Bronchial epithelial cell (primary cell): ENCODE data around the gene KIF4A. TPM values are rescaled to one million over a fixed set of nuclear protein-coding genes. Genes with fewer than 3 reads are reported as not detected.
"Not testable (repeated sequence)": the region's sequence is repeated elsewhere in the genome, so short reads cannot be mapped to it uniquely, and the experiment has no call there.

Source experiments
- DNase-seq: peaks from one replicate; pipeline ENCODE4 v3.0.0-alpha.2; 2010; ENCODE audit warnings: low read depth
- FAIRE-seq: peaks from 2 replicates; lab custom pipeline; 2011; peaks lifted over from hg19 to GRCh38; lab: Jason Lieb, UNC
- H3K27me3 ChIP-seq: 2 replicates; pipeline ENCODE4 v1.5.1; 2011; ENCODE audit warnings: low read length; ENCODE audit not compliant: control insufficient read depth, insufficient read depth
- H3K36me3 ChIP-seq: 2 replicates; pipeline ENCODE4 v1.5.1; 2011; ENCODE audit warnings: low read length; ENCODE audit not compliant: control insufficient read depth, insufficient read depth
- H3K4me3 ChIP-seq: 2 replicates; pipeline ENCODE4 v1.5.1; 2011; ENCODE audit warnings: mild to moderate bottlenecking, low read depth, low read length, control low read depth
- total RNA-seq: library from RNA; depleted of rRNA; stranded (reverse); fragments of >200 nt; gene quantifications from 2 replicates; pipeline ENCODE4 v1.2.1, GENCODE V29; 2014
- TF ChIP-seq, protein P1 (sequence below): IDR thresholded peaks from 2 replicates; pipeline ENCODE4 v1.5.1; 2011; ENCODE audit warnings: mild to moderate bottlenecking, moderate library complexity, low read length, control low read depth, inconsistent platforms; ENCODE audit not compliant: insufficient read depth, severe bottlenecking

Gene KIF4A
- 0.26 and 0.64 TPM in 2 replicates for total RNA-seq

DNA sequence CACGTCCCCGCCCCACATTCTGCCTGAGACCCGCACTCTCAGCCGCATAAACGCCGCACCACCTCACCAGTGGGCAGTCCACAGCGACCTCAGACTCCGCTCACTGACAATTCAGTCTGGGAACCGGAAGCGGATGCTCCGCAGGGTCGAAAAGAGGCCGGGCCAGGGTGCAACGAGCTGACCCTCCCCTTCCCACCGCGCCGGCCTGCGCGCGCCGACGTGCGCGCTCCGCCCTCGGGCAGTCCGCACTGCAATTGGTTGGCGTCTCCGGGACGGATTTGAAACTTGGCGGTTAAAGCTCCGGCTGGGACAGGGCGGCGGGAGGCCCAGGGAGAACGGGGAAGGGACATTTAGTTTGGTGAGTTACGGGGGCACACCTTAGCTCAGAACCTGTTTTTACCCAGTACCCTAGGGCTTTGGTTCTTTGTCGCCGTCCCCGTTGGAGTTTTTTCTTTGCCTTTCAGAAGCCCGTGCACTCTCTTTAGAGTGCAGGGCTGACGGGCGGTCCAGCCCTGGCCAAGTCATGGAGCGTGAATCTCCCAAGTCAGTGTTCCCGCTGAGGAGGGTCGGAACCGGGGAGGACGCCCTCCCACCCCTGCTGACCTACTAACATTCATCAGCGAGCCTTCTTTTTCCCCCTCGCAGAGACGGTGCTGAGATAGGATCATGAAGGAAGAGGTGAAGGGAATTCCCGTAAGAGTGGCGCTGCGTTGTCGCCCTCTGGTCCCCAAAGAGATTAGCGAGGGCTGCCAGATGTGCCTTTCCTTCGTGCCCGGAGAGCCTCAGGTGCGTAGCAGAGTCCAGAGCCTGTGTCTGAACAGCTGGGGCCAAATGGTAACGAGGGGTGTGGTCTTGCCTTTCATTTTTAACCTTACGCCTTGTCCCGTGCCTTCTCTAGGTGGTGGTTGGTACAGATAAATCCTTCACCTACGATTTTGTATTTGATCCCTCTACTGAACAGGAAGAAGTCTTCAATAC is at the start of gene KIF4A, which contains the start of gene PDZD11:
Gene KIF4A (plus strand): TSS at position 312 of the 978 bp plus-strand sequence. CDS start 355 bp downstream, at position 667.
Gene PDZD11 (minus strand): TSS at position 135 of the 978 bp plus-strand sequence. CDS start 586 bp downstream, outside the sequence.
- TF ChIP-seq, protein P1, sequence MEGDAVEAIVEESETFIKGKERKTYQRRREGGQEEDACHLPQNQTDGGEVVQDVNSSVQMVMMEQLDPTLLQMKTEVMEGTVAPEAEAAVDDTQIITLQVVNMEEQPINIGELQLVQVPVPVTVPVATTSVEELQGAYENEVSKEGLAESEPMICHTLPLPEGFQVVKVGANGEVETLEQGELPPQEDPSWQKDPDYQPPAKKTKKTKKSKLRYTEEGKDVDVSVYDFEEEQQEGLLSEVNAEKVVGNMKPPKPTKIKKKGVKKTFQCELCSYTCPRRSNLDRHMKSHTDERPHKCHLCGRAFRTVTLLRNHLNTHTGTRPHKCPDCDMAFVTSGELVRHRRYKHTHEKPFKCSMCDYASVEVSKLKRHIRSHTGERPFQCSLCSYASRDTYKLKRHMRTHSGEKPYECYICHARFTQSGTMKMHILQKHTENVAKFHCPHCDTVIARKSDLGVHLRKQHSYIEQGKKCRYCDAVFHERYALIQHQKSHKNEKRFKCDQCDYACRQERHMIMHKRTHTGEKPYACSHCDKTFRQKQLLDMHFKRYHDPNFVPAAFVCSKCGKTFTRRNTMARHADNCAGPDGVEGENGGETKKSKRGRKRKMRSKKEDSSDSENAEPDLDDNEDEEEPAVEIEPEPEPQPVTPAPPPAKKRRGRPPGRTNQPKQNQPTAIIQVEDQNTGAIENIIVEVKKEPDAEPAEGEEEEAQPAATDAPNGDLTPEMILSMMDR: no peak
- no peak for FAIRE-seq
- peaks cover 2% of the 10 kb centered on the region for H3K36me3 ChIP-seq
- H3K27me3 ChIP-seq: no peaks in the 10 kb centered on the region
- DNase-seq: peak; percentile 72
- H3K4me3 ChIP-seq: peak within 1 kb of the TSS; percentile 74

DNA sequence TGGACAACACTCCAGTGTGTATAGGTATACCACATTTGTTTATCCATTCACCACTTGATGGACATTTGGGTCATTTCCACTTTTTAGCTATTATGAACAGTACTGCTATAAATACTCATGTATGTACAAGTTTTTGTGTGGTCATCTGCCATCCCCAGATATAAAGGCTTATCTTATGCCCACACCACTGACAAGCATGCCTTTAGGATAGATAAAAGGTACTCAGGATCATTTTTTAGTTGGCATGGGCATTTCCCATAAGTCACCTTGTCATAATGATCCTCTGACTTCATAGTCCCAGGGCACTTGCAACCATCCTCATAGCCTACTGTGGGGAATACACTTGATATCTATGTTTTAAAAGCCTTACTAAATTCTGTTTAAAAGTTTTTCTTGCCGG is 49.2 kb upstream of the KIF4A start:
- no peaks in the 10 kb centered on the region for H3K36me3 ChIP-seq
- TF ChIP-seq, protein P1: no peak
- no peak overlapping the region for H3K4me3 ChIP-seq
- FAIRE-seq: no peak
- DNase-seq: no peak
- H3K27me3 ChIP-seq: no peaks in the 10 kb centered on the region

DNA sequence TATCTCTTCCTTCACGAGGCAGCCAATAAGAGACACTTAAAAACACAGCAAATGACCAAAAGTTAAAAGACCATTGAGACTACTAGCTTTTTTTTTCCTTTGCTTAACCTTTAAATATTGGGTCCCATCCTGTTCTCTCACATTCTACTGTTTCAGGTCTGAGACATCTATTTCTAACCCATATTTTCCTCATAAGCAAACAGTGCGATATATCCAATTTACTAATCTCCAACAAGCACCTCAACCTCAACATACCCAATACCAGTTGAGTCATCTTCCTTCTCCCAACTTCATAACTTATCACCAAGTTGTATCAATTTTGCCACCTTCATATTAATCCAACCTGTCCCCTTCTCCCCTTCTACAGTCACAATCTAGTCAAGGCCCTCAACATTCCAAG is 48.4 kb upstream of the KIF4A start:
- DNase-seq: no peak
- TF ChIP-seq, protein P1: no peak
- no peak for FAIRE-seq
- H3K36me3 ChIP-seq: no peaks in the 10 kb centered on the region
- no peak overlapping the region for H3K4me3 ChIP-seq
- no peaks in the 10 kb centered on the region for H3K27me3 ChIP-seq

DNA sequence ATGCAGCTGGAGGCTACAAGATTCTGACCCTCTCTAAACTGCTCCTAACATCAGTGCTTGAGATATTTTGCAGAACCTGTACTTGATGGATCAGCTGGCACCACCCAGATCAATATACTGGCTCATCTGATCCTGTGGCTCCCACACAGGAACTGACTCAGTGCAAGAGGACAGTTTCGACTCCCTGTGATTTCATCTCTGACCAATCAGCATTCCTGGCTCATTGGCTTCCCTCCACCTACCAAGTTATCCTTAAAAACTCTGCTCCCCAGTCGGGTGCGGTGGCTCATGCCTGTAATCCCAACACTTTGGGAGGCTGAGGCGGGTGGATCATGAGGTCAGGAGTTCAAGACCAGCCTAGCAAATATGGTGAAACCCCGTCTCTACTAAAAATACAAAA is 46.3 kb upstream of the KIF4A start:
- H3K27me3 ChIP-seq, H3K4me3 ChIP-seq, H3K36me3 ChIP-seq, FAIRE-seq: not testable (repeated sequence)
- peak; percentile 39 for DNase-seq

- H3K36me3 ChIP-seq: no peaks in the 10 kb centered on the region
- no peak for FAIRE-seq
- TF ChIP-seq, protein P1: no peak
- H3K27me3 ChIP-seq: no peaks in the 10 kb centered on the region
- no peak for DNase-seq
- H3K4me3 ChIP-seq: no peak overlapping the region
Observed at GRCh38 chrX:70244881-70245280, 45.0 kb upstream of the KIF4A start.

DNA sequence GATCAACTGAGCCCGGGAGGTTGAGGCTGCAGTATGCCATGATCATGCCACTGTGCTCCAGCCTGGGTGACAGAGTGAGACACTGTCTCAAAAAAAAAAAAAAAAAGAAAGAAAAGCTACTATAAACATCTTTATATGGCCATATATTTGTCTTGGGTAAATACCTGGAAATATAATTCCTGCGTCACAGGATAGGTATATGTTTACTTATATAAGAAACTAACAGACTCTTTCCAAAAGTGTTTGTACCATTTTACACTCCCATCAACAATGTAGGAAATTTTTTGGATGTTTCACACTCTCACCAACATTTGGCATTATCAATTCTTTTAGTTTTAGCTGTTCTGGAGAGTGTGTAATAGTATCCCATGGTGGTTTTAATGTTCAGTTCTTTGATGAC is 42.7 kb upstream of the KIF4A start:
- TF ChIP-seq, protein P1: no peak
- no peaks in the 10 kb centered on the region for H3K36me3 ChIP-seq
- H3K4me3 ChIP-seq: no peak overlapping the region
- FAIRE-seq (no peak), DNase-seq (no peak)
- no peaks in the 10 kb centered on the region for H3K27me3 ChIP-seq
